GM12878 (cell line): Measurements from ENCODE around the gene PISD. TPM values are rescaled to one million over a fixed set of nuclear protein-coding genes. Genes with fewer than 3 reads are reported as not detected.

Experiments
- E2F4 ChIP-seq: IDR thresholded peaks from 2 replicates; pipeline ENCODE4 v1.6.1; 2012; ENCODE audit warnings: low read depth, low read length, improper control_type of control experiment
- FOXK2 ChIP-seq: fragments of 450-650 bp; IDR thresholded peaks from 2 replicates; pipeline ENCODE4 v1.6.1; 2017; ENCODE audit warnings: mild to moderate bottlenecking, moderate library complexity
- JUND ChIP-seq: IDR thresholded peaks from 2 replicates; pipeline ENCODE4 v1.6.1; 2012; ENCODE audit warnings: low read depth, mild to moderate bottlenecking, low read length, improper control_type of control experiment, moderate library complexity
- MTA2 ChIP-seq: fragments of 450-650 bp; IDR thresholded peaks from 2 replicates; pipeline ENCODE4 v1.6.1; 2016; ENCODE audit warnings: low read depth, mild to moderate bottlenecking, moderate library complexity
- NFXL1 ChIP-seq: fragments of 450-650 bp; IDR thresholded peaks from 2 replicates; pipeline ENCODE4 v1.6.1; 2017; ENCODE audit warnings: antibody characterized with exemption, mild to moderate bottlenecking, borderline replicate concordance
- RFX5 ChIP-seq: IDR thresholded peaks from 2 replicates; pipeline ENCODE4 v1.6.1; 2011; ENCODE audit warnings: low read depth, low read length, improper control_type of control experiment
- TBL1XR1 ChIP-seq: IDR thresholded peaks from 2 replicates; pipeline ENCODE4 v1.6.1; 2012; ENCODE audit warnings: low read depth, low read length, improper control_type of control experiment
- ZBTB4 ChIP-seq: fragments of 450-650 bp; formaldehyde crosslinking; IDR thresholded peaks from 2 replicates; pipeline ENCODE4 v1.4.0; 2022; ENCODE audit warnings: mild to moderate bottlenecking, moderate library complexity
- polyA plus RNA-seq, 11 experiments: library from polyadenylated mRNA; depleted of rRNA in 4 of 11; unstranded in 6 of 11; stranded (reverse) in 5 of 11; fragments of >200 nt; fragmentation: Nextera tagmentation in 4 of 11; fragmentation: Illumina TruSeq in 1 of 11; extraction: Ambion mirVana in 4 of 11; extraction: Trizol in 1 of 11; gene quantifications; 1 replicate in 1 of 11; 2 replicates in 10 of 11; pipeline versions ENCODE4 v1.2.1 to v1.2.3, GENCODE V29; 2011 to 2016; ENCODE audit warnings: inconsistent platforms in 2 of 11, missing spikeins in 2 of 11, low read depth in 1 of 11
- total RNA-seq, 4 experiments: library from RNA; depleted of rRNA in 3 of 4; stranded (reverse); fragments of >200 nt in 3 of 4; fragmentation: Illumina TruSeq in 1 of 4; extraction: Trizol in 1 of 4; gene quantifications; 2 replicates each; pipeline versions ENCODE4 v1.2.1 to v1.2.3, GENCODE V29; 2013 to 2021
- TF ChIP-seq, protein P1 (sequence below): fragments of 450-650 bp; formaldehyde crosslinking; IDR thresholded peaks from 2 replicates; pipeline ENCODE4 v1.5.0; 2022; ENCODE audit warnings: mild to moderate bottlenecking, missing genetic modification characterization

The PISD gene
- total and polyA plus RNA-seq, 10 of the 15 experiments (the other 5 are each of a cell fraction or from before 2014, with no cell fraction given), result 25.8 to 62.7 (median 45.8) TPM

DNA sequence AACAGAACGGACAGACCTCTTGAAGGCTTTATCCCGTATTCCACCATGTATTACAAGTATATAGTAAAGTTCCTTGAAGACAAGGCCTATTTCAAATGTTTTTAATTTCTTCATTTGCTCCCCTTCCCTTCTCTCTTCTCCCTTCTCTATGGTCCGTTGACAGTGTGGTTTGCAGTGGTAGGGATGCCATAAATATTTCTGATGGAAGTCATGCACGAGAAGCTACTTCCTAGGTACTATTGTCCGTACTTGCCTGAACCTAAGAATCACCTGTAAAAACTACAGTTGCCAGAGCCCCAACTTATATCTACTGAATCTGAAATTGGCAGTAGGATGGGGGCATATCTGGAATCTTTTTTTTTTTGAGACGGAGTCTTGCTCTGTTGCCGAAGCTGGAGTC lies 2.8 kb downstream of the PISD start (continued):
- TF ChIP-seq ZBTB4 (CRISPR knock-in tag) (no peak), NFXL1 (no peak), E2F4 (no peak), MTA2 (no peak), JUND (no peak), FOXK2 (no peak), TBL1XR1 (no peak), RFX5 (no peak)
- TF ChIP-seq, protein P1, sequence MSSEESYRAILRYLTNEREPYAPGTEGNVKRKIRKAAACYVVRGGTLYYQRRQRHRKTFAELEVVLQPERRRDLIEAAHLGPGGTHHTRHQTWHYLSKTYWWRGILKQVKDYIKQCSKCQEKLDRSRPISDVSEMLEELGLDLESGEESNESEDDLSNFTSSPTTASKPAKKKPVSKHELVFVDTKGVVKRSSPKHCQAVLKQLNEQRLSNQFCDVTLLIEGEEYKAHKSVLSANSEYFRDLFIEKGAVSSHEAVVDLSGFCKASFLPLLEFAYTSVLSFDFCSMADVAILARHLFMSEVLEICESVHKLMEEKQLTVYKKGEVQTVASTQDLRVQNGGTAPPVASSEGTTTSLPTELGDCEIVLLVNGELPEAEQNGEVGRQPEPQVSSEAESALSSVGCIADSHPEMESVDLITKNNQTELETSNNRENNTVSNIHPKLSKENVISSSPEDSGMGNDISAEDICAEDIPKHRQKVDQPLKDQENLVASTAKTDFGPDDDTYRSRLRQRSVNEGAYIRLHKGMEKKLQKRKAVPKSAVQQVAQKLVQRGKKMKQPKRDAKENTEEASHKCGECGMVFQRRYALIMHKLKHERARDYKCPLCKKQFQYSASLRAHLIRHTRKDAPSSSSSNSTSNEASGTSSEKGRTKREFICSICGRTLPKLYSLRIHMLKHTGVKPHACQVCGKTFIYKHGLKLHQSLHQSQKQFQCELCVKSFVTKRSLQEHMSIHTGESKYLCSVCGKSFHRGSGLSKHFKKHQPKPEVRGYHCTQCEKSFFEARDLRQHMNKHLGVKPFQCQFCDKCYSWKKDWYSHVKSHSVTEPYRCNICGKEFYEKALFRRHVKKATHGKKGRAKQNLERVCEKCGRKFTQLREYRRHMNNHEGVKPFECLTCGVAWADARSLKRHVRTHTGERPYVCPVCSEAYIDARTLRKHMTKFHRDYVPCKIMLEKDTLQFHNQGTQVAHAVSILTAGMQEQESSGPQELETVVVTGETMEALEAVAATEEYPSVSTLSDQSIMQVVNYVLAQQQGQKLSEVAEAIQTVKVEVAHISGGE, result no peak
